ENCODE data around the gene MRPL55. TPM values are rescaled to one million over a fixed set of nuclear protein-coding genes. Genes with fewer than 3 reads are reported as not detected.

MRPL55 gene
- total RNA-seq, 1 experiment from 2014 or later: 63.7 TPM

DNA sequence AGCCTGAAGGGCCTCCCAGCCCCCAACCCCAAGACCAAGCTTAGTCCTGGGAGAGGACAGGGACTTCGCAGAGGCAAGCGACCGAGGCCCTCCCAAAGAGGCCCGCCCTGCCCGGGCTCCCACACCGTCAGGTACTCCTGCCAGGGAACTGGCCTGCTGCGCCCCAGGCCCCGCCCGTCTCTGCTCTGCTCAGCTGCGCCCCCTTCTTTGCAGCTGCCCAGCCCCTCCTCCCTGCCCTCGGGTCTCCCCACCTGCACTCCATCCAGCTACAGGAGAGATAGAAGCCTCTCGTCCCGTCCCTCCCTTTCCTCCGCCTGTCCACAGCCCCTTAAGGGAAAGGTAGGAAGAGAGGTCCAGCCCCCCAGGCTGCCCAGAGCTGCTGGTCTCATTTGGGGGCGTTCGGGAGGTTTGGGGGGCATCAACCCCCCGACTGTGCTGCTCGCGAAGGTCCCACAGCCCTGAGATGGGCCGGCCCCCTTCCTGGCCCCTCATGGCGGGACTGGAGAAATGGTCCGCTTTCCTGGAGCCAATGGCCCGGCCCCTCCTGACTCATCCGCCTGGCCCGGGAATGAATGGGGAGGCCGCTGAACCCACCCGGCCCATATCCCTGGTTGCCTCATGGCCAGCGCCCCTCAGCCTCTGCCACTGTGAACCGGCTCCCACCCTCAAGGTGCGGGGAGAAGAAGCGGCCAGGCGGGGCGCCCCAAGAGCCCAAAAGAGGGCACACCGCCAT lies 48.5 kb downstream of the MRPL55 start:
- peak overlapping the region; percentile 60 for H3K4me3 ChIP-seq (ENCODE audit: low read depth, low read length)
- H3K27ac Mint-ChIP-seq (ENCODE audit: unreplicated experiment): no peak overlapping the region
- no peaks in the 10 kb centered on the region; the same call in 1 of the 2 replicates for H3K27me3 ChIP-seq (replicated peaks; ENCODE audit: control insufficient read depth, insufficient read depth, low read length)
- no peaks in the 10 kb centered on the region for H3K36me3 ChIP-seq (ENCODE audit: control insufficient read depth, insufficient read depth, low read length)
- ChIA-PET CTCF (interaction anchor here (0.7 to 1.7 kb wide), 3 partner anchors 12 to 61 kb away, joined by 3 to 5 read pairs (median 4); no protein-coding TSS in a partner anchor), POLR2A (interaction anchor here (0.5 to 1.8 kb wide), 2 partner anchors 21 to 273 kb away, joined by 7 to 11 read pairs; partner anchors contain the start of gene ARF1)
- H3K4me1 ChIP-seq: no peaks in the 10 kb centered on the region
- peaks cover 17% of the 10 kb centered on the region for H3K27me3 Mint-ChIP-seq (ENCODE audit: insufficient read depth, unreplicated experiment)
- intact Hi-C loops (cut with micrococcal nuclease; ENCODE audit: unreplicated experiment): loop anchor here (2.0 kb wide), 1 partner anchor 22 kb away; the partner anchor contains the start of gene ARF1
- peak in 1 of 2 experiments; percentile 36 for DNase-seq
- H3K4me1 Mint-ChIP-seq (ENCODE audit: low read depth, unreplicated experiment): no peaks in the 10 kb centered on the region
- H3K9me3 Mint-ChIP-seq (ENCODE audit: unreplicated experiment): peaks cover 17% of the 10 kb centered on the region
- H3K36me3 Mint-ChIP-seq (ENCODE audit: insufficient read depth, unreplicated experiment): no peaks in the 10 kb centered on the region
- peak in 1 of 2 experiments; percentile 13 for TF ChIP-seq CTCF (IDR thresholded peaks at IDR 0.05; ENCODE audit: insufficient read depth in 1 of 2, low read depth in 1 of 2, low read length in 1 of 2, severe bottlenecking in 1 of 2, unreplicated experiment in 1 of 2)
- H3K9me3 ChIP-seq: no peaks in the 10 kb centered on the region
- peak overlapping the region; percentile 73 for H3K4me3 Mint-ChIP-seq (ENCODE audit: unreplicated experiment)
- TSS peak; percentile 33 for BruUV-seq (replicated peaks)

DNA sequence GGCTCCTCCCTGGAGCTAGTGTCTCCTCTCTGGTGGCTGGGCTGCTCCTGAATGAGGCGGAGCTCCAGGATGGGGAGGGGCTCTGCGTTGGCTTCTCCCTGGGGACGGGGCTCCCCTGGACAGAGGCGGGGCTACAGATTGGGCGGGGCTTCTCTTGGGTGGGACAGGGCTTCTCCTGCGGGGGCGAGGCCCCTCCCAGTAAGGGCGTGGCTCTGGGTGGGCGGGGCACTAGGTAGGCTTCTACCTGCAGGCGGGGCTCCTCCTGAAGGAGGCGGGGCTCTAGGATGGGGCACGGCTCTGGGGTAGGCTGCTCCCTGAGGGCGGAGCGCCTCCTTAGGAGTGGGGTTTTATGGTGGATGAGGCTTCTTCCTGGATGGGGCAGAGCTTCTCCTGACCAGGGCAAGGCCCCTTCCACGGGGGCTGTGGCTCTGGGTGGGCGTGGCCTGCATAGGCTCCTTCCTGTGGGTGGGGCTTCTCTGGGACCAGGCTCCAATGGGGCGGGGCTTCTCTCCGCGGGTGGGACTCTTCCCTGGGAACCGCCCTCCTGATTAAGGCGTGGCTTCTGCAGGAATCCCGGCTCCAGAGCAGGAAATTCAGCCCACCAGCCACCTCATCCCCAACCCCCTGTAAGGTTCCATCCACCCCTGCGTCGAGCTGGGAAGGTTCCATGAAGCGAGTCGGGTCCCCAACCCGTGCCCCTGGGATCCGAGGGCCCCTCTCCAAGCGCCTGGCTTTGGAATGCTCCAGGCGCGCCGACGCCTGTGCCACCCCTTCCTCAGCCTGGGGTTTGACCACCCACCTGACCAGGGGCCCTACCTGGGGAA lies 49.3 kb downstream of the MRPL55 start:
- POLR2A ChIA-PET: interaction anchor here (0.5 to 1.8 kb wide), 4 partner anchors 22 to 272 kb away, joined by 5 to 11 read pairs (median 7); partner anchors contain the start of gene ARF1
- H3K36me3 Mint-ChIP-seq (ENCODE audit: insufficient read depth, unreplicated experiment): no peaks in the 10 kb centered on the region

More for the DNA sequence above, 49.3 kb downstream of the MRPL55 start:
- Histone ChIP-seq H3K4me1 (no peaks in the 10 kb centered on the region), H3K9me3 (no peaks in the 10 kb centered on the region), H3K4me3 (ENCODE audit: low read depth, low read length) (peak overlapping the region; percentile 60), H3K27me3 (replicated peaks; ENCODE audit: control insufficient read depth, insufficient read depth, low read length) (no peaks in the 10 kb centered on the region; the same call in 1 of the 2 replicates), H3K36me3 (ENCODE audit: control insufficient read depth, insufficient read depth, low read length) (no peaks in the 10 kb centered on the region)
- Mint-ChIP-seq H3K9me3 (ENCODE audit: unreplicated experiment) (peaks cover 17% of the 10 kb centered on the region), H3K27me3 (ENCODE audit: insufficient read depth, unreplicated experiment) (peaks cover 20% of the 10 kb centered on the region), H3K4me1 (ENCODE audit: low read depth, unreplicated experiment) (no peaks in the 10 kb centered on the region), H3K27ac (ENCODE audit: unreplicated experiment) (no peak overlapping the region), H3K4me3 (ENCODE audit: unreplicated experiment) (peak overlapping the region; percentile 73)
- CTCF ChIA-PET: interaction anchor here (0.6 to 1.7 kb wide), 12 partner anchors 12 to 1652 kb away, joined by 3 to 11 read pairs (median 4); partner anchors contain the start of gene PARP1
- no peak for TF ChIP-seq CTCF (IDR thresholded peaks at IDR 0.05; ENCODE audit: insufficient read depth in 1 of 2, low read depth in 1 of 2, low read length in 1 of 2, severe bottlenecking in 1 of 2, unreplicated experiment in 1 of 2)
- DNase-seq: peak; percentile 96 to 99
- intact Hi-C loops (cut with micrococcal nuclease; ENCODE audit: unreplicated experiment): loop anchor here (2.0 kb wide), 1 partner anchor 23 kb away; the partner anchor contains the start of gene ARF1
- BruUV-seq (replicated peaks): no TSS peak

Data from Caco-2 (cell line).